OCI-LY3 (cell line): ENCODE measurements around the gene SCAP.

ENCODE experiments used
- H2AFZ ChIP-seq: fragments of 200-600, 300-600 bp; shearing (Covaris generic); 2 replicates; pipeline ENCODE4 v1.6.0; 2014; ENCODE audit warnings: antibody characterized with exemption, low read depth, low read length
- H3K27ac ChIP-seq: fragments of 200-600, 300-600 bp; sonication (generic); 2 replicates; pipeline ENCODE4 v1.5.1; 2014; ENCODE audit warnings: mild to moderate bottlenecking, low read length, moderate library complexity, mixed read lengths
- H3K27me3 ChIP-seq: fragments of 200-600, 300-600 bp; sonication (generic); 2 replicates; pipeline ENCODE4 v1.6.1; 2014; ENCODE audit warnings: low read depth, low read length, mixed read lengths
- H3K36me3 ChIP-seq: fragments of 200-600, 300-600 bp; sonication (generic); replicated peaks from 2 replicates; pipeline ENCODE3; 2014; ENCODE audit warnings: low read depth, low read length, mixed read lengths
- H3K4me1 ChIP-seq: fragments of 300-600, 200-600 bp; sonication (generic); 2 replicates; pipeline ENCODE4 v1.6.1; 2014; ENCODE audit warnings: low read length, mixed read lengths
- H3K4me2 ChIP-seq: fragments of 200-600, 300-600 bp; sonication (generic); 2 replicates; pipeline ENCODE4 v1.6.1; 2014; ENCODE audit warnings: low read length, mixed read lengths
- H3K4me3 ChIP-seq: fragments of 300-600, 200-600 bp; sonication (generic); 2 replicates; pipeline ENCODE4 v1.5.1; 2014; ENCODE audit warnings: antibody characterized with exemption, mild to moderate bottlenecking, low read length, moderate library complexity
- H3K79me2 ChIP-seq: fragments of 300-600, 200-600 bp; shearing (Covaris generic); 2 replicates; pipeline ENCODE4 v1.6.1; 2014; ENCODE audit warnings: mild to moderate bottlenecking, low read length, mixed read lengths
- H3K9ac ChIP-seq: fragments of 300-600, 200-600 bp; shearing (Covaris generic); 2 replicates; pipeline ENCODE4 v1.6.0; 2014; ENCODE audit warnings: mild to moderate bottlenecking, low read length, moderate library complexity
- H3K9me3 ChIP-seq: fragments of 200-600, 300-600 bp; shearing (Covaris generic); 2 replicates; pipeline ENCODE4 v1.6.1; 2014; ENCODE audit warnings: low read length, mixed read lengths; ENCODE audit not compliant: insufficient read depth
- H4K20me1 ChIP-seq: fragments of 200-600, 300-600 bp; sonication (generic); 2 replicates; pipeline ENCODE4 v1.6.1; 2016; ENCODE audit warnings: low read length, mixed read lengths; ENCODE audit not compliant: insufficient read depth
- CTCF ChIP-seq: fragments of 200-600, 300-600 bp; sonication (generic); IDR thresholded peaks from 2 replicates; pipeline ENCODE4 v1.5.1; 2014; ENCODE audit warnings: antibody characterized with exemption, low read length, low read depth
- EZH2phosphoT487 ChIP-seq: fragments of 200-600 bp; shearing (Covaris generic); IDR thresholded peaks from 2 replicates; pipeline ENCODE4 v1.6.1; 2018; ENCODE audit warnings: antibody characterized with exemption, mixed run types, low read depth

Gene SCAP

GRCh38 chr3:47475570-47476329 lies at the start of gene SCAP:
Gene SCAP, minus strand, starts transcription at chr3:47475941. Its CDS starts 32,948 bp downstream, at chr3:47442993.
- Histone ChIP-seq H3K27me3 (no peaks in the 10 kb centered on the region), H3K79me2 (peaks cover 48% of the 10 kb centered on the region), H4K20me1 (peaks cover 18% of the 10 kb centered on the region), H2AFZ (peak within 1 kb of the TSS; percentile 98), H3K9me3 (no peaks in the 10 kb centered on the region), H3K4me1 (peaks cover 14% of the 10 kb centered on the region), H3K9ac (peak within 1 kb of the TSS; percentile 79), H3K4me3 (peak within 1 kb of the TSS; percentile 78), H3K36me3 (peaks cover 6% of the 10 kb centered on the region), H3K4me2 (peak within 1 kb of the TSS; percentile 73), H3K27ac (peak within 1 kb of the TSS; percentile 50)
- TF ChIP-seq EZH2phosphoT487 (no peak), CTCF (peak; percentile 79)

GRCh38 chr3:47523310-47524073 lies 47.8 kb upstream of the SCAP start:
- TF ChIP-seq CTCF = no peak
- TF ChIP-seq EZH2phosphoT487 = no peak
- H3K27ac ChIP-seq = no peak overlapping the region
- no peaks in the 10 kb centered on the region for H4K20me1 ChIP-seq
- H3K36me3 ChIP-seq = no peaks in the 10 kb centered on the region
- no peak overlapping the region for H3K4me2 ChIP-seq
- H3K9me3 ChIP-seq = no peaks in the 10 kb centered on the region
- peaks cover 5% of the 10 kb centered on the region for H3K4me1 ChIP-seq
- H3K79me2 ChIP-seq = no peaks in the 10 kb centered on the region
- H3K9ac ChIP-seq = no peak overlapping the region
- H2AFZ ChIP-seq = peak overlapping the region; percentile 18; the same call in 1 of the 2 replicates
- H3K4me3 ChIP-seq = no peak overlapping the region
- no peaks in the 10 kb centered on the region for H3K27me3 ChIP-seq

- Histone ChIP-seq H3K9me3 (no peaks in the 10 kb centered on the region), H3K79me2 (no peaks in the 10 kb centered on the region), H3K27ac (no peak overlapping the region), H3K4me3 (no peak overlapping the region), H3K9ac (peak overlapping the region; percentile 21; the same call in 1 of the 2 replicates), H2AFZ (peak overlapping the region; percentile 83), H3K4me2 (peak overlapping the region; percentile 40), H3K27me3 (no peaks in the 10 kb centered on the region), H3K36me3 (no peaks in the 10 kb centered on the region), H3K4me1 (peaks cover 5% of the 10 kb centered on the region), H4K20me1 (no peaks in the 10 kb centered on the region)
- TF ChIP-seq EZH2phosphoT487 (no peak), CTCF (peak; percentile 94)
These were observed 46.6 kb upstream of the SCAP start for GRCh38 chr3:47522082-47522987.
